AG09319 (cell line): ENCODE results near the gene KCNH6.

Experiments
- DNase-seq: peaks from one replicate; pipeline ENCODE4 v3.0.0-alpha.2; 2010; ENCODE audit warnings: low read depth; ENCODE audit errors: extremely low read depth
- TF ChIP-seq, protein P1 (sequence below): IDR thresholded peaks from 2 replicates; pipeline ENCODE4 v1.5.1; 2011; ENCODE audit warnings: low read depth, mild to moderate bottlenecking, inconsistent platforms, low read length, moderate library complexity

KCNH6 gene

DNA sequence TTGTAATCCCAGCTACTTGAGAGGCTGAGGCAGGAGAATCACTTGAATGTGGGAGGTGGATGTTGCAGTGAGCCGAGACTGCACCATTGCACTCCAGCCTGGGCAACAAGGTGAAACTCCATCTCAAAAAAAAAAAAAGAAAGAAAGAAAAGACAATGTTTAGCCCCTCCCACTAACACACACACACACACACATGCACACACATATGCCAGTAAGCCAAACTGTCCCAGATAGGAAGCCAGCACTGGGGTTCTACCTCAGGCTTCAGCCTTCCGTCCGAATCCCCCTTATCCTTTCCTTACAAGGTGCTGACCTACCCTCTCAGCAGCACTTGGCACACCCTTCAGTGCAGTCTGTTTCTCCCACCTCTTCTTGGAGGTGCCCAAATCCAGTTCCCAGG is 8.7 kb upstream of the KCNH6 start:
- no peak for DNase-seq
- TF ChIP-seq, protein P1, sequence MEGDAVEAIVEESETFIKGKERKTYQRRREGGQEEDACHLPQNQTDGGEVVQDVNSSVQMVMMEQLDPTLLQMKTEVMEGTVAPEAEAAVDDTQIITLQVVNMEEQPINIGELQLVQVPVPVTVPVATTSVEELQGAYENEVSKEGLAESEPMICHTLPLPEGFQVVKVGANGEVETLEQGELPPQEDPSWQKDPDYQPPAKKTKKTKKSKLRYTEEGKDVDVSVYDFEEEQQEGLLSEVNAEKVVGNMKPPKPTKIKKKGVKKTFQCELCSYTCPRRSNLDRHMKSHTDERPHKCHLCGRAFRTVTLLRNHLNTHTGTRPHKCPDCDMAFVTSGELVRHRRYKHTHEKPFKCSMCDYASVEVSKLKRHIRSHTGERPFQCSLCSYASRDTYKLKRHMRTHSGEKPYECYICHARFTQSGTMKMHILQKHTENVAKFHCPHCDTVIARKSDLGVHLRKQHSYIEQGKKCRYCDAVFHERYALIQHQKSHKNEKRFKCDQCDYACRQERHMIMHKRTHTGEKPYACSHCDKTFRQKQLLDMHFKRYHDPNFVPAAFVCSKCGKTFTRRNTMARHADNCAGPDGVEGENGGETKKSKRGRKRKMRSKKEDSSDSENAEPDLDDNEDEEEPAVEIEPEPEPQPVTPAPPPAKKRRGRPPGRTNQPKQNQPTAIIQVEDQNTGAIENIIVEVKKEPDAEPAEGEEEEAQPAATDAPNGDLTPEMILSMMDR: no peak

DNA sequence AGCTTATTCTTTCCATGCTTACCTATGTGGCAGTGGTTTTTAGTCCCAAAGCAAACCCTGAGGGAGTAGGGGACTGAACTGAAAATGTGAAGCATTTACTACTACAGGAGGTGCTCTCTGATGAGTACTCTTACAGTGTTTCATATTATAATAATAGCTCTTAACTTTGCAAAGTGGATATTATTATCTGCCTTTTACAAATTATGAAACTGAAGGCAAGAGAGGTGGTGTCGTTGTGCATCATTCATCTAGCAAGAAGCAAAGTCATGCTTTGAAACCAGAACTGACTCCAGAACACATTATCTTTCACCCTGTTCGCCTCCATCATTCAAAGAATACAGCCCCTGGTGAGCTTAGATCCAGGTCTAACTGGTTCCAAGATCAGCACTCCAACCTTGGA is 8.2 kb upstream of the KCNH6 start:
- no peak for DNase-seq
- TF ChIP-seq, protein P1: no peak

DNA sequence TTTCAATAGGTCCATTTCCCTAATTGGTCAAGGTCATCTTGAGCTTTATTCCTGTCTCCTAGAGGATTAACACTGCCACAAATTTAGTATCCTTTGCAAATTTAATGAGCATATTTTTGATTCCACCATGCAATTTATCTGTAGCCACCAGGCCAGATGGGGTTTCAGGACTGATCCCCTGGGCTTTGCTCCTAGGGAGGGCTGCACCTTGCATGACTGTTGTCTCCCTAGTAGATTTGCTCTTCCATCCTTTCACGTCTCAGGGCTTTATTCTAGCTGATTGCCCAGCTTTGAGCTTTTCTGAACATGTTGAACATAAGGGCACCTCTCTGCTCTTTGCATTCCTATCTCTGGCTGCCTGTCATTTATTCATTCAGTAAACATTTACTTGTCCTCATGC is 7.7 kb upstream of the KCNH6 start:
- no peak for DNase-seq
- TF ChIP-seq, protein P1: no peak

DNA sequence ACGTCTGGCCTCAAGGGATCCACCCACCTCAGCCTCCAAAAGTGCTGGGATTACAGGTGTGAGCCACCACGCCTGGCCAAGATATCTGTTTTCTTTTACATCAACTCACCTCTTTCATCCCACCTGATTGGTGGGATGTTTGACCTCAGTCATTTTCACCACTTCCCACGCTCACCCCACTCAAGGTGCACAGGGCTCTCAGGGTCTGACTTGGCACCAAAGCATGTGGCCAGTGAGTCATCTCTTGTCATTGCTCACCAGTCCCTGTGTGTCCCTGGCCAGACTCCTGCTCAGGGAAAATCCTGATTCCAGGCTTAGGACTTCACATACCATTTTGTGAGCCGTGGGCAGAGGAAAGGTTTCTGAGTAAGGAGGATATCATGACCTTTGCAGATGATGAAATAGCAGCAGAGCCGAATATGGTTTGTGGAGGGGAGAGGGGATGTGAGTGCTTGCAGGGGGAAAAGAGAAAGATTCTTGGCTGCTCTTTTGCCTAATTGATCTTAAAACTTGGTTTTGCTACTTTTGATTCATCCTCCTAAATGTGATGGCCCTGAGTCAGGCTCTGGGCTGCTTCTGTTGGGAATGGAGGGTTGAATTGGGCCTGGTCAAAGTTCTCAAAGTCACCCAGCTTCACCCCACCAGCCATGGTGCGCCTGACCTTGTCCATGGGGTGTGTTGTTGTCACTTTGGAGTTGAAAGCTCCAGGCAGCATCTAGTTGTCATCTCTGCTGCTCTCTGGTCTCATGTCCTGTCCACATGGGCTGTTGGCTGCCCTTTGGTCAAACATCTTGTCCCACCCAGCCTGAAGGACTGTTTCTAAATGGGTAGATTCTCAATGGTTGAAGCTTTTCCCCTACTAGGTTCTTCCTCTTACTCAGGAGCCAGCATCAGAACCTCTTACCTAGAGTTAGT is 6.0 kb upstream of the KCNH6 start:
- no peak for DNase-seq
- TF ChIP-seq, protein P1: no peak

DNA sequence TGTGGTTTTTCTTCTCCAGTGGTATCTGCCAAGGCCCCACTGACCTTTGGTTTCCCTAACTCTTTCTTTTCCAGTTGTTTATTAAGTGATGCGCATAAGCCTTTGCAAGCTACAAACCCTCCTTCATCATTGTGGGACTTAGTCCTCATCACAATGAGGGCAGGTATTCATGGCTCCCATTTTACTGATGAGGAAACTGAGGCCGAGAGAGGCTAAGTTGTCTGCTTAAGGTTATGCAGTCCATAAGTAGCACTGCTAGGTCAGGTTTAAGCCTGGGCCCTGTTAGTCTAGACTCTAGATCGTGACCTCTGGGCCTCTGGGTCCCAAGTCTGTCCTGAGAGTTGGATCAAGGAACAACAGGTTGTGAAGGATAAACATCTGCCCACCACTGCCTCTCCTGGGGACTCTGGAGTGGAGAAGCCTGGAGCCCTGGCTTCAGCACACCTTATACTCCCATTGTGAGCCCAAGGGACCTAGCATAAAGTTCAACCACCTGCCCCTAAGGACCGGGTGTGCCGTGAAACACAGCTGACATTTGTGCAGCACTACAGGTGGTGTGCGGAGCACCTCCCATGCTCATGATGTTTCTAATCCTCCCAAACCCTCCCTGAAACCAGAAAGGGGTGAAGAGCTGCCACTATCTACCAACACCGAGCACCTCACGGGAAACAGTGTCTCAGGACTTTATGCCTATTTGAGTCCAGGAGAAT is 5.2 kb upstream of the KCNH6 start:
- no peak for DNase-seq
- TF ChIP-seq, protein P1: no peak

DNA sequence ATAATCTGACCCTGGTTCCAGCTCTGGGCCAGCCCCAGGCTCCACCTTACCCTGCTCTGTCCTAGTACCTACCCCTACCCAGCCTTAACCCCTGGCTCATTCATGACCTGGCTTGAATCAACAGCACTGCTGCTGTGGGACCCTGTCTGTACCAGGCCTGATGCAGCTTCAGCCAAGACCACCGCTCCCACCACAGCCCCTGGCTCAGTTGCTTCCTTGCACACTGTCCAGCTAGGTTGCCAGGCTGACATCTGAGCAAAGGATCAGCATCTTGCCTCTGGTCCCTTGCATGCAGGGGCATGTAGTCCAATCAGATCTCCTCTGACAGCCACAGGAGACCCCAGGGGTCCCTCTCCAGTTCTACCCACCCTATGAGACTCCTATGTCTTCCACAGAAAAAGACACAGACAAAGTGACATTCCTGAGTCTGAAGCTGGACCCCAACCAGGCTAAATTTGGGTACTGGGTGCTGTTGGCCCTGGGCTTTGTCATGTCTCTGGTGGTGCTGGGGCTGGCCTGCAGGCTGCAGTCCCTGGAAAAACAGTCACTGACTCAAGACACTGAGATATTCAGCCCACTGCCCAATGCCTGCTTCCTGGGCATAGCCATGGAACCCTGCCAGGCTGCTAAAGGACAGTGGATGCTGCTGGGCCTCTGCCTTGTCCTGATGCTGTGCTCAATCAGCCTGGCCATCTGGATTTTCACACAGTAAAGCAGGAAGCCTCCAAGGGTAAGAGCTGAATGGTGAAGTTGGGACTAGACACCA is 3.9 kb upstream of the KCNH6 start:
- DNase-seq: no peak
- TF ChIP-seq, protein P1: no peak
